ENCODE measurements around the gene STMN1. TPM values are rescaled to one million over a fixed set of nuclear protein-coding genes. Genes with fewer than 3 reads are reported as not detected.

Gene STMN1
- total and polyA plus RNA-seq, 9 of the 15 experiments (the other 6 are each of a cell fraction or from before 2014, with no cell fraction given), result 269 to 2,153 (median 595) TPM

- Histone ChIP-seq H3K27ac (ENCODE audit: extremely low read depth, low read depth, low read length) (no peak overlapping the region), H3K4me1 (replicated peaks in 1 of 2; ENCODE audit: control insufficient read depth in 2 of 2, insufficient read depth in 2 of 2, low read length in 2 of 2) (peaks cover 21 to 49% of the 10 kb centered on the region in 2 experiments), H3K36me3 (ENCODE audit: control insufficient read depth, insufficient read depth, low read length) (peaks cover 11% of the 10 kb centered on the region; the same call in 1 of the 3 replicates), H3K4me2 (ENCODE audit: insufficient read depth, low read length) (no peak overlapping the region), H3K4me3 (no peak overlapping the region), H3K27me3 (ENCODE audit: control insufficient read depth in 2 of 2, insufficient read depth in 2 of 2, low read length in 2 of 2) (no peaks in the 10 kb centered on the region), H3K9me3 (replicated peaks; ENCODE audit: control insufficient read depth, insufficient read depth, low read depth, low read length) (no peaks in the 10 kb centered on the region), H2AFZ (ENCODE audit: low read depth, low read length) (no peak overlapping the region), H4K20me1 (replicated peaks; ENCODE audit: control insufficient read depth, insufficient read depth, low read length) (no peaks in the 10 kb centered on the region; the same call in 1 of the 2 replicates), H3K9me1 (ENCODE audit: control insufficient read depth, insufficient read depth, low read length) (no peaks in the 10 kb centered on the region), H3K79me2 (ENCODE audit: control insufficient read depth, insufficient read depth, low read length) (peaks cover 21% of the 10 kb centered on the region), H3K9ac (ENCODE audit: insufficient read depth in 1 of 2, low read depth in 2 of 2, low read length in 2 of 2) (peak overlapping the region in 1 of 2 experiments; percentile 2; a peak in 2 of 4 replicates)
- CTCF ChIA-PET (ENCODE audit: low intra/inter-chr PET ratio), result no interaction called here
- TF ChIP-seq RBFOX2 (IDR thresholded peaks at IDR 0.05; ENCODE audit: low read depth, low read length), result peak; percentile 37; the same call in 1 of the 2 replicates
- peak; percentile 98 for TF ChIP-seq ZBTB33 (CRISPR knock-in tag; IDR thresholded peaks at IDR 0.05)
- TF ChIP-seq ZKSCAN1 (IDR thresholded peaks at IDR 0.05; ENCODE audit: low read depth, low read length), result peak; percentile 91
- no peak for TF ChIP-seq HEY1 (CRISPR knock-in tag; IDR thresholded peaks at IDR 0.05; ENCODE audit: borderline replicate concordance)
- TF ChIP-seq POLR2G (IDR thresholded peaks at IDR 0.05; ENCODE audit: low read depth, low read length), result peak; percentile 44
- ATAC-seq, result no peak
- POLR2A ChIA-PET, result interaction anchor here (0.6 to 2.0 kb wide), 6 partner anchors 8 to 146 kb away, joined by 3 to 4 read pairs (median 4); no protein-coding TSS in a partner anchor
- FAIRE-seq, result no peak
- intact Hi-C loops (cut with micrococcal nuclease) (loop anchor here (5.0 kb wide), 1 partner anchor 369 kb away; the partner anchor contains the start of gene CEP85), in situ Hi-C loops (cut with MboI) (no loop called here)
- DNase-seq (ENCODE audit: extremely low read depth in 1 of 4, low spot score in 3 of 4), result peak in 1 of 4 experiments; percentile 14
- BruUV-seq (replicated peaks), result no TSS peak
- WGBS (ENCODE audit: insufficient coverage, low coverage, missing lambda C conversion rate), result 84% methylated on average over 25 of the region's 25 CpGs
These were observed 42.5 kb downstream of the STMN1 start for GRCh38 chr1:25863486-25864262.
